OCI-LY1 (cell line): Measurements from ENCODE around the gene EPHA7.

Experiments used
- EZH2 ChIP-seq: fragments of 200-600 bp; sonication (generic), shearing (Covaris generic); IDR thresholded peaks from 2 replicates; pipeline ENCODE4 v1.8.0; 2017; ENCODE audit warnings: borderline replicate concordance, mixed run types, mild to moderate bottlenecking, antibody characterized with exemption, low read length, moderate library complexity, mixed read lengths
- TF ChIP-seq, protein P1 (sequence below): fragments of 200-600 bp; sonication (generic), shearing (Covaris generic); IDR thresholded peaks from 2 replicates; pipeline ENCODE4 v1.5.1; 2017; ENCODE audit warnings: mild to moderate bottlenecking, antibody characterized with exemption, low read length, moderate library complexity, mixed read lengths

GRCh38 chr6:93238632-93239031 is 180.7 kb downstream of the EPHA7 start:
- TF ChIP-seq, protein P1, sequence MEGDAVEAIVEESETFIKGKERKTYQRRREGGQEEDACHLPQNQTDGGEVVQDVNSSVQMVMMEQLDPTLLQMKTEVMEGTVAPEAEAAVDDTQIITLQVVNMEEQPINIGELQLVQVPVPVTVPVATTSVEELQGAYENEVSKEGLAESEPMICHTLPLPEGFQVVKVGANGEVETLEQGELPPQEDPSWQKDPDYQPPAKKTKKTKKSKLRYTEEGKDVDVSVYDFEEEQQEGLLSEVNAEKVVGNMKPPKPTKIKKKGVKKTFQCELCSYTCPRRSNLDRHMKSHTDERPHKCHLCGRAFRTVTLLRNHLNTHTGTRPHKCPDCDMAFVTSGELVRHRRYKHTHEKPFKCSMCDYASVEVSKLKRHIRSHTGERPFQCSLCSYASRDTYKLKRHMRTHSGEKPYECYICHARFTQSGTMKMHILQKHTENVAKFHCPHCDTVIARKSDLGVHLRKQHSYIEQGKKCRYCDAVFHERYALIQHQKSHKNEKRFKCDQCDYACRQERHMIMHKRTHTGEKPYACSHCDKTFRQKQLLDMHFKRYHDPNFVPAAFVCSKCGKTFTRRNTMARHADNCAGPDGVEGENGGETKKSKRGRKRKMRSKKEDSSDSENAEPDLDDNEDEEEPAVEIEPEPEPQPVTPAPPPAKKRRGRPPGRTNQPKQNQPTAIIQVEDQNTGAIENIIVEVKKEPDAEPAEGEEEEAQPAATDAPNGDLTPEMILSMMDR = no peak
- no peak for TF ChIP-seq EZH2
